HG03469 (cell line): Measurements from ENCODE around the gene VKORC1.

ENCODE experiments used
- ATAC-seq: cut with Tn5 transposase; IDR thresholded peaks from one replicate; pipeline ENCODE4 v1.9.1; 2021; ENCODE audit warnings: mild to moderate bottlenecking, moderate library complexity, moderate number of reproducible peaks; ENCODE audit not compliant: unreplicated experiment

VKORC1 gene

GRCh38 chr16:31067342-31067741 lies 27.3 kb downstream of the VKORC1 start:
- ATAC-seq: no peak

GRCh38 chr16:31064882-31065461 lies 29.6 kb downstream of the VKORC1 start:
- ATAC-seq: no peak

- no peak for ATAC-seq
Measured at GRCh38 chr16:31063843-31064611, 30.6 kb downstream of the VKORC1 start.

GRCh38 chr16:31063495-31063842 lies 31.1 kb downstream of the VKORC1 start:
- ATAC-seq: no peak

GRCh38 chr16:31061813-31062440 lies 32.7 kb downstream of the VKORC1 start:
- no peak for ATAC-seq

- no peak for ATAC-seq
Measured at GRCh38 chr16:31061126-31061812, 33.3 kb downstream of the VKORC1 start.

GRCh38 chr16:31055613-31056012 lies 39.0 kb downstream of the VKORC1 start:
- no peak for ATAC-seq

GRCh38 chr16:31052114-31052513 lies 42.5 kb downstream of the VKORC1 start:
- ATAC-seq: no peak

- ATAC-seq: no peak
Measured at GRCh38 chr16:31050280-31051030, 44.1 kb downstream of the VKORC1 start.

GRCh38 chr16:31043898-31044481 lies 50.6 kb downstream of the VKORC1 start:
- no peak for ATAC-seq

GRCh38 chr16:31043352-31043751 lies 51.2 kb downstream of the VKORC1 start:
- ATAC-seq: no peak

GRCh38 chr16:31042866-31043265 lies 51.7 kb downstream of the VKORC1 start:
- ATAC-seq: no peak
